Measurements from ENCODE around the gene MAPK8IP3.

The MAPK8IP3 gene

DNA sequence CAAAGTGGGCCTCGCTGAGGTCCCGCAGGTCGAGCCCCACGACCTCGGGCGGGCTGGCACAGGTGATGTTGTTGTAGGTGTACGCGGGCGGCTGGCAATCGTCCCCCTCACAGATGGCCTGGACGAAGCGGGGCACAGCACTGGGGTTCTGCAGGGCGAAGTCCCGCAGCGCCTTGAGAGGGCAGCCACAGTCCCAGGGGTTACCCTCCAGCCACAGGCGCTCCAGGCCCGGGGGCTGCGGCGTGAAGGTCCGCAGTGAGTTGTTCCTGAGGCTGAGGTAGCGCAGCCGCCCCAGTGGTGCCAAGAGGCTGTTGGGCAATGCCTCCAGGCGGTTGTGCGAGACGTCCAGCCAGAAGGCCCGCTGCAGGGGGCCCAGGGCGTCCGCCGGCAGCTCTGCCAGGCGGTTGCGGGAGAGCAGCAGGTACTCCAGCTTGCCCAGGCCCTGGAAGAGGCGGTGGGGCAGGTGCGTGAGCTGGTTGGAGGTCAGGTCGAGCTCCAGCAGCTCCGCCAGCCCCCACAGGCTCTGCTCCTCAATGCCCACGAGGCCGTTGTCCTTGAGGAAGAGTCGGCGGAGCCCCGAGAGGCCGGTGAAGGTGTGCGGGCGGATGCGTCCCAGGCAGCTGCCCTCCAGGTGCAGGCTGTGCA lies 84.7 kb downstream of the MAPK8IP3 start:
- no peaks in the 10 kb centered on the region for H3K4me1 ChIP-seq (ENCODE audit: low read length)
- DNase-seq, result no peak
- no peaks in the 10 kb centered on the region for H3K9me2 ChIP-seq (replicated peaks; ENCODE audit: insufficient read depth, low read length)
- H3K9ac ChIP-seq (ENCODE audit: low read length), result no peak overlapping the region
- no peak for TF ChIP-seq EZH2 (optimal IDR thresholded peaks at IDR 0.05; ENCODE audit: low read depth, low read length)
- no peak for TF ChIP-seq EZH2phosphoT487 (IDR thresholded peaks at IDR 0.05; ENCODE audit: low read length)
- TF ChIP-seq CTCF (IDR thresholded peaks at IDR 0.05; ENCODE audit: low read length), result no peak
- H3K27me3 ChIP-seq (replicated peaks; ENCODE audit: insufficient read depth, low read length), result no peaks in the 10 kb centered on the region
- H3K36me3 ChIP-seq (replicated peaks; ENCODE audit: insufficient read depth, low read length), result no peaks in the 10 kb centered on the region
- H3K79me2 ChIP-seq (ENCODE audit: low read length), result peaks cover 20% of the 10 kb centered on the region
- no peaks in the 10 kb centered on the region for H4K20me1 ChIP-seq (ENCODE audit: insufficient read depth, low read length)
- H3K9me3 ChIP-seq (replicated peaks; ENCODE audit: insufficient read depth, low read length), result no peaks in the 10 kb centered on the region
- H3F3A ChIP-seq (ENCODE audit: insufficient read depth, low read length), result no peaks in the 10 kb centered on the region
- H3K4me2 ChIP-seq (ENCODE audit: low read depth, low read length), result no peak overlapping the region
- no peak overlapping the region for H3K27ac ChIP-seq (ENCODE audit: low read length)
- H3K4me3 ChIP-seq (ENCODE audit: low read length), result no peak overlapping the region
- H2AFZ ChIP-seq (ENCODE audit: low read length), result no peak overlapping the region

GRCh38 chr16:1791256-1791942 lies 85.4 kb downstream of the MAPK8IP3 start:
- Histone ChIP-seq H2AFZ (ENCODE audit: low read length) (no peak overlapping the region), H3K79me2 (ENCODE audit: low read length) (peaks cover 13% of the 10 kb centered on the region), H4K20me1 (ENCODE audit: insufficient read depth, low read length) (no peaks in the 10 kb centered on the region), H3K4me3 (ENCODE audit: low read length) (no peak overlapping the region), H3F3A (ENCODE audit: insufficient read depth, low read length) (no peaks in the 10 kb centered on the region), H3K4me2 (ENCODE audit: low read depth, low read length) (no peak overlapping the region), H3K27me3 (replicated peaks; ENCODE audit: insufficient read depth, low read length) (no peaks in the 10 kb centered on the region), H3K9ac (ENCODE audit: low read length) (no peak overlapping the region), H3K36me3 (replicated peaks; ENCODE audit: insufficient read depth, low read length) (no peaks in the 10 kb centered on the region), H3K9me2 (replicated peaks; ENCODE audit: insufficient read depth, low read length) (no peaks in the 10 kb centered on the region), H3K4me1 (ENCODE audit: low read length) (no peaks in the 10 kb centered on the region), H3K27ac (ENCODE audit: low read length) (no peak overlapping the region), H3K9me3 (replicated peaks; ENCODE audit: insufficient read depth, low read length) (no peaks in the 10 kb centered on the region)
- no peak for TF ChIP-seq EZH2phosphoT487 (IDR thresholded peaks at IDR 0.05; ENCODE audit: low read length)
- no peak for TF ChIP-seq CTCF (IDR thresholded peaks at IDR 0.05; ENCODE audit: low read length)
- TF ChIP-seq EZH2 (optimal IDR thresholded peaks at IDR 0.05; ENCODE audit: low read depth, low read length), result no peak
- DNase-seq, result no peak

GRCh38 chr16:1791943-1792812 lies 86.2 kb downstream of the MAPK8IP3 start:
- no peak for TF ChIP-seq CTCF (IDR thresholded peaks at IDR 0.05; ENCODE audit: low read length)
- no peak for TF ChIP-seq EZH2phosphoT487 (IDR thresholded peaks at IDR 0.05; ENCODE audit: low read length)
- no peak overlapping the region for H3K9ac ChIP-seq (ENCODE audit: low read length)
- H4K20me1 ChIP-seq (ENCODE audit: insufficient read depth, low read length), result no peaks in the 10 kb centered on the region
- H3K27ac ChIP-seq (ENCODE audit: low read length), result no peak overlapping the region
- H3K27me3 ChIP-seq (replicated peaks; ENCODE audit: insufficient read depth, low read length), result no peaks in the 10 kb centered on the region
- no peak overlapping the region for H2AFZ ChIP-seq (ENCODE audit: low read length)
- H3K9me2 ChIP-seq (replicated peaks; ENCODE audit: insufficient read depth, low read length), result no peaks in the 10 kb centered on the region
- no peaks in the 10 kb centered on the region for H3K9me3 ChIP-seq (replicated peaks; ENCODE audit: insufficient read depth, low read length)
- no peaks in the 10 kb centered on the region for H3F3A ChIP-seq (ENCODE audit: insufficient read depth, low read length)
- H3K4me1 ChIP-seq (ENCODE audit: low read length), result no peaks in the 10 kb centered on the region
- no peaks in the 10 kb centered on the region for H3K36me3 ChIP-seq (replicated peaks; ENCODE audit: insufficient read depth, low read length)
- H3K4me2 ChIP-seq (ENCODE audit: low read depth, low read length), result no peak overlapping the region
- H3K4me3 ChIP-seq (ENCODE audit: low read length), result no peak overlapping the region
- DNase-seq, result no peak
- peaks cover 5% of the 10 kb centered on the region; the same call in 1 of the 2 replicates for H3K79me2 ChIP-seq (ENCODE audit: low read length)
